GM23338 (cell line): Measurements from ENCODE around the gene NDUFB6. TPM values are rescaled to one million over a fixed set of nuclear protein-coding genes. Genes with fewer than 3 reads are reported as not detected.

Experiments
- ATAC-seq: fragments of 200-7000 bp; cut with Tn5 transposase; 3 replicates; pipeline ENCODE4 v1.9.1; 2020
- DNase-seq: peaks from one replicate; pipeline ENCODE4 v3.0.0-alpha.2; 2015; ENCODE audit warnings: low spot score
- H2AFZ ChIP-seq: fragments of 200-600 bp; sonication (generic); 2 replicates; pipeline ENCODE4 v1.8.0; 2016; ENCODE audit warnings: antibody characterized with exemption, mild to moderate bottlenecking, moderate library complexity
- H3F3A ChIP-seq: fragments of 200-600 bp; sonication (generic); replicated peaks from 2 replicates; pipeline ENCODE4 v1.8.0; 2017; ENCODE audit warnings: antibody characterized with exemption, mixed run types, low read depth
- H3K27ac ChIP-seq: fragments of 200-600 bp; sonication (generic); 2 replicates; pipeline ENCODE4 v1.6.1; 2016; ENCODE audit warnings: low read depth
- H3K27me3 ChIP-seq: fragments of 200-600 bp; sonication (generic); 2 replicates; pipeline ENCODE4 v1.8.0; 2016; ENCODE audit warnings: mild to moderate bottlenecking, mixed run types, moderate library complexity; ENCODE audit not compliant: insufficient read depth
- H3K36me3 ChIP-seq: fragments of 200-600 bp; sonication (generic); 2 replicates; pipeline ENCODE4 v1.8.0; 2016; ENCODE audit warnings: mild to moderate bottlenecking; ENCODE audit not compliant: insufficient read depth
- H3K4me1 ChIP-seq: fragments of 200-600 bp; sonication (generic); 2 replicates; pipeline ENCODE4 v1.8.0; 2016; ENCODE audit warnings: mild to moderate bottlenecking, moderate library complexity; ENCODE audit not compliant: insufficient read depth
- H3K4me2 ChIP-seq: fragments of 200-600 bp; sonication (generic); 2 replicates; pipeline ENCODE4 v1.7.1; 2017; ENCODE audit warnings: mixed run types
- H3K4me3 ChIP-seq: fragments of 200-600 bp; sonication (generic); 2 replicates; pipeline ENCODE4 v1.6.1; 2016; ENCODE audit warnings: mixed run types
- H3K79me2 ChIP-seq: fragments of 200-600 bp; sonication (generic); replicated peaks from 2 replicates; pipeline ENCODE4 v1.8.0; 2017; ENCODE audit warnings: mild to moderate bottlenecking; ENCODE audit not compliant: insufficient read depth
- H3K9me2 ChIP-seq: fragments of 200-600 bp; sonication (generic); 2 replicates; pipeline ENCODE4 v1.8.0; 2017; ENCODE audit not compliant: insufficient read depth
- H4K20me1 ChIP-seq: fragments of 200-600 bp; sonication (generic); replicated peaks from 2 replicates; pipeline ENCODE4 v1.8.0; 2017; ENCODE audit warnings: mild to moderate bottlenecking; ENCODE audit not compliant: insufficient read depth
- H3K27ac Mint-ChIP-seq: 2 replicates; pipeline ENCODE4 v1.8.0; 2020; ENCODE audit warnings: inconsistent platforms, mild to moderate bottlenecking, moderate library complexity, mixed read lengths
- H3K27me3 Mint-ChIP-seq: 3 replicates; pipeline ENCODE4 v1.8.0; 2022; ENCODE audit warnings: low read depth, mild to moderate bottlenecking, moderate library complexity, mixed read lengths, inconsistent platforms; ENCODE audit not compliant: insufficient read depth, poor library complexity
- H3K36me3 Mint-ChIP-seq: 3 replicates; pipeline ENCODE4 v1.8.0; 2021; ENCODE audit warnings: low read depth, mild to moderate bottlenecking, inconsistent platforms, moderate library complexity, mixed read lengths
- H3K4me1 Mint-ChIP-seq: 3 replicates; pipeline ENCODE4 v1.8.0; 2020; ENCODE audit warnings: mild to moderate bottlenecking, inconsistent platforms, mixed read lengths
- H3K4me3 Mint-ChIP-seq: 3 replicates; pipeline ENCODE4 v1.8.0; 2021; ENCODE audit warnings: moderate library complexity, mild to moderate bottlenecking, inconsistent platforms, mixed read lengths
- H3K9me3 Mint-ChIP-seq: 3 replicates; pipeline ENCODE4 v1.8.0; 2020; ENCODE audit warnings: moderate library complexity, mild to moderate bottlenecking, inconsistent platforms, mixed read lengths
- CREB1 ChIP-seq: fragments of 250-450 bp; sonication (Bioruptor Pico); IDR thresholded peaks from 2 replicates; pipeline ENCODE4 v1.5.0; 2020; ENCODE audit warnings: low read depth, mild to moderate bottlenecking, moderate library complexity
- CTCF ChIP-seq, 2 experiments: fragments of 200-600 bp in 1 of 2; sonication (generic) in 1 of 2; conservative IDR thresholded peaks; 2 replicates each; pipeline versions ENCODE4 v1.5.1 to v1.6.1; 2016 to 2017; ENCODE audit warnings: antibody characterized with exemption in 2 of 2, low read depth in 2 of 2, mild to moderate bottlenecking in 2 of 2, moderate library complexity in 1 of 2
- EZH2 ChIP-seq: fragments of 200-600 bp; sonication (generic); IDR thresholded peaks from one replicate; pipeline ENCODE4 v1.8.0; 2017; ENCODE audit warnings: antibody characterized with exemption, mild to moderate bottlenecking, low read depth; ENCODE audit not compliant: unreplicated experiment
- JUNB ChIP-seq: IDR thresholded peaks from one replicate; pipeline ENCODE4 v1.6.1; 2016; ENCODE audit warnings: antibody characterized with exemption; ENCODE audit not compliant: unreplicated experiment
- NANOG ChIP-seq: IDR thresholded peaks from 2 replicates; pipeline ENCODE4 v1.6.1; 2016; ENCODE audit warnings: antibody characterized with exemption, borderline replicate concordance
- POLR2AphosphoS5 ChIP-seq: IDR thresholded peaks from 2 replicates; pipeline ENCODE4 v1.6.1; 2016; ENCODE audit warnings: antibody characterized with exemption, low read depth
- STAT1 ChIP-seq: IDR thresholded peaks from one replicate; pipeline ENCODE4 v1.6.1; 2016; ENCODE audit warnings: antibody characterized with exemption; ENCODE audit not compliant: unreplicated experiment
- ZNF114 ChIP-seq: fragments of 250-450 bp; sonication (Bioruptor Pico); IDR thresholded peaks from 2 replicates; pipeline ENCODE4 v1.5.0; 2020; ENCODE audit warnings: mild to moderate bottlenecking, moderate library complexity
- ZNF331 ChIP-seq: fragments of 250-450 bp; sonication (Bioruptor Pico); IDR thresholded peaks from 2 replicates; pipeline ENCODE4 v1.5.0; 2020; ENCODE audit warnings: low read depth, mild to moderate bottlenecking, moderate library complexity
- ZNF462 ChIP-seq: fragments of 250-450 bp; sonication (Bioruptor Pico); IDR thresholded peaks from 2 replicates; pipeline ENCODE4 v1.5.0; 2020; ENCODE audit warnings: mild to moderate bottlenecking, moderate library complexity
- long read RNA-seq: library from polyadenylated mRNA; unstranded; transcript quantifications from one replicate; pipeline ENCODE4 v2.0.0, GENCODE V29; 2020; ENCODE audit not compliant: unreplicated experiment
- polyA plus RNA-seq: library from polyadenylated mRNA; unstranded; fragments of >200 nt; fragmentation: Nextera tagmentation; extraction: Ambion mirVana; gene quantifications from 2 replicates; pipeline ENCODE4 v1.2.1, GENCODE V29; 2016
- total RNA-seq: library from RNA; depleted of rRNA; stranded (reverse); fragments of >200 nt; shearing (Covaris generic); gene quantifications from 2 replicates; pipeline ENCODE4 v1.2.3, GENCODE V29; 2014; rRNA removed
- TF ChIP-seq, protein P1 (sequence below): IDR thresholded peaks from 2 replicates; pipeline ENCODE4 v1.6.1; 2016; ENCODE audit warnings: antibody characterized with exemption
- TF ChIP-seq, protein P2 (sequence below): IDR thresholded peaks from one replicate; pipeline ENCODE4 v1.6.1; 2018; ENCODE audit warnings: antibody characterized with exemption; ENCODE audit not compliant: unreplicated experiment

NDUFB6 gene
- total RNA-seq = 53.8 and 56.5 TPM in 2 replicates
- 226 and 231 TPM in 2 replicates for polyA plus RNA-seq
- long read RNA-seq, transcript NDUFB6-203 (4 exons, 1,366 nt) = major isoform, 92 of 105 reads
- long read RNA-seq, partial matches to known transcripts = 7 of 105 reads
- long read RNA-seq, other reads (novel, unspliced or antisense) = 0 of 105 reads

- Histone ChIP-seq H3K27ac (peak within 1 kb of the TSS; percentile 75), H3K27me3 (no peaks in the 10 kb centered on the region), H2AFZ (peak within 1 kb of the TSS; percentile 79; the same call in 1 of the 2 replicates), H3F3A (no peaks in the 10 kb centered on the region), H3K4me2 (peak within 1 kb of the TSS; percentile 87), H3K4me3 (peak within 1 kb of the TSS; percentile 82), H3K9me2 (no peaks in the 10 kb centered on the region), H3K79me2 (peaks cover 43% of the 10 kb centered on the region), H3K36me3 (peaks cover 6% of the 10 kb centered on the region; the same call in 1 of the 2 replicates), H3K4me1 (peaks cover 11% of the 10 kb centered on the region), H4K20me1 (no peaks in the 10 kb centered on the region)
- peak; percentile 98 for DNase-seq
- Mint-ChIP-seq H3K4me1 (peaks cover 10% of the 10 kb centered on the region; the same call in 2 of the 3 replicates), H3K27ac (peak within 1 kb of the TSS; percentile 99), H3K27me3 (peaks cover 8% of the 10 kb centered on the region), H3K36me3 (peaks cover 10% of the 10 kb centered on the region), H3K9me3 (no peaks in the 10 kb centered on the region), H3K4me3 (peak within 1 kb of the TSS; percentile 100)
- TF ChIP-seq POLR2AphosphoS5 (peak; percentile 91), EZH2 (no peak), JUNB (no peak), ZNF462 (CRISPR knock-in tag) (no peak), STAT1 (no peak), CTCF (conservative IDR thresholded peaks at IDR 0.05; ENCODE audit: low read depth in 2 of 2) (0 out of 4 replicates have a peak, but pooled peaks of 1 of the 2 experiments have one; percentile 3), NANOG (no peak), ZNF114 (CRISPR knock-in tag) (no peak), ZNF331 (CRISPR knock-in tag) (no peak), CREB1 (CRISPR knock-in tag) (peak; percentile 98)
- TF ChIP-seq, protein P1, sequence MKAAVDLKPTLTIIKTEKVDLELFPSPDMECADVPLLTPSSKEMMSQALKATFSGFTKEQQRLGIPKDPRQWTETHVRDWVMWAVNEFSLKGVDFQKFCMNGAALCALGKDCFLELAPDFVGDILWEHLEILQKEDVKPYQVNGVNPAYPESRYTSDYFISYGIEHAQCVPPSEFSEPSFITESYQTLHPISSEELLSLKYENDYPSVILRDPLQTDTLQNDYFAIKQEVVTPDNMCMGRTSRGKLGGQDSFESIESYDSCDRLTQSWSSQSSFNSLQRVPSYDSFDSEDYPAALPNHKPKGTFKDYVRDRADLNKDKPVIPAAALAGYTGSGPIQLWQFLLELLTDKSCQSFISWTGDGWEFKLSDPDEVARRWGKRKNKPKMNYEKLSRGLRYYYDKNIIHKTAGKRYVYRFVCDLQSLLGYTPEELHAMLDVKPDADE = peak; percentile 69; the same call in 1 of the 2 replicates
- TF ChIP-seq, protein P2, sequence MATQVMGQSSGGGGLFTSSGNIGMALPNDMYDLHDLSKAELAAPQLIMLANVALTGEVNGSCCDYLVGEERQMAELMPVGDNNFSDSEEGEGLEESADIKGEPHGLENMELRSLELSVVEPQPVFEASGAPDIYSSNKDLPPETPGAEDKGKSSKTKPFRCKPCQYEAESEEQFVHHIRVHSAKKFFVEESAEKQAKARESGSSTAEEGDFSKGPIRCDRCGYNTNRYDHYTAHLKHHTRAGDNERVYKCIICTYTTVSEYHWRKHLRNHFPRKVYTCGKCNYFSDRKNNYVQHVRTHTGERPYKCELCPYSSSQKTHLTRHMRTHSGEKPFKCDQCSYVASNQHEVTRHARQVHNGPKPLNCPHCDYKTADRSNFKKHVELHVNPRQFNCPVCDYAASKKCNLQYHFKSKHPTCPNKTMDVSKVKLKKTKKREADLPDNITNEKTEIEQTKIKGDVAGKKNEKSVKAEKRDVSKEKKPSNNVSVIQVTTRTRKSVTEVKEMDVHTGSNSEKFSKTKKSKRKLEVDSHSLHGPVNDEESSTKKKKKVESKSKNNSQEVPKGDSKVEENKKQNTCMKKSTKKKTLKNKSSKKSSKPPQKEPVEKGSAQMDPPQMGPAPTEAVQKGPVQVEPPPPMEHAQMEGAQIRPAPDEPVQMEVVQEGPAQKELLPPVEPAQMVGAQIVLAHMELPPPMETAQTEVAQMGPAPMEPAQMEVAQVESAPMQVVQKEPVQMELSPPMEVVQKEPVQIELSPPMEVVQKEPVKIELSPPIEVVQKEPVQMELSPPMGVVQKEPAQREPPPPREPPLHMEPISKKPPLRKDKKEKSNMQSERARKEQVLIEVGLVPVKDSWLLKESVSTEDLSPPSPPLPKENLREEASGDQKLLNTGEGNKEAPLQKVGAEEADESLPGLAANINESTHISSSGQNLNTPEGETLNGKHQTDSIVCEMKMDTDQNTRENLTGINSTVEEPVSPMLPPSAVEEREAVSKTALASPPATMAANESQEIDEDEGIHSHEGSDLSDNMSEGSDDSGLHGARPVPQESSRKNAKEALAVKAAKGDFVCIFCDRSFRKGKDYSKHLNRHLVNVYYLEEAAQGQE = no peak
- peak; percentile 93 for ATAC-seq
These were observed at the start of gene NDUFB6 for GRCh38 chr9:32572900-32573523. TSS of gene NDUFB6 (minus strand) at chr9:32573159. CDS start at chr9:32573060, 99 bp downstream.
